NCI-H345 treated with DMSO at 0.1 percent for 48 hours (cell line): ENCODE measurements around the gene BMP8B.
"Not testable (repeated sequence)": the region's sequence is repeated elsewhere in the genome, so short reads cannot be mapped to it uniquely, and the experiment has no call there.

Experiments used
- DNase-seq: peaks from one replicate; lab custom pipeline; 2025; ENCODE audit not compliant: unreplicated experiment; lab: John Stamatoyannopoulos, UW

BMP8B gene

GRCh38 chr1:39816415-39817090 is 27.9 kb upstream of the BMP8B start:
- peak; percentile 46 for DNase-seq

DNA sequence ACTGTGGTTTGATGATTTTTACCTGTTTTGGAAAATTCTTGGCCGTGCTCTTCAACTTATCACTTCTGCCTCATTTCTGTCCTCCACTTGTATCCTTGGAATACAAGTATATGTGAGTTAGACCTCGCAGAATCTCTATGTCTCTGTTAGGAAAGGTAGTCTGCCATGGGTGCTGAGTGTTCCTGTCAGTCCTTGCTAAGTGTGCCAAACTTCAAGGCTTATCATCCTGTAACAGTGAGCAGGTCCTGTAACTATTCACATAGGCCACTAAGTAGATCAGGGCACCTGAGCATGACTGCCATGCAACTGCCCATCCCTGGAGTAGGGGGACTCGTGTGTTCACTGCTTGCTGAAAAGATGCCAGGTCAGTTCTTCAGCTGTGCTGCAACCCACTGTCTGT is 24.2 kb upstream of the BMP8B start:
- no peak for DNase-seq

DNA sequence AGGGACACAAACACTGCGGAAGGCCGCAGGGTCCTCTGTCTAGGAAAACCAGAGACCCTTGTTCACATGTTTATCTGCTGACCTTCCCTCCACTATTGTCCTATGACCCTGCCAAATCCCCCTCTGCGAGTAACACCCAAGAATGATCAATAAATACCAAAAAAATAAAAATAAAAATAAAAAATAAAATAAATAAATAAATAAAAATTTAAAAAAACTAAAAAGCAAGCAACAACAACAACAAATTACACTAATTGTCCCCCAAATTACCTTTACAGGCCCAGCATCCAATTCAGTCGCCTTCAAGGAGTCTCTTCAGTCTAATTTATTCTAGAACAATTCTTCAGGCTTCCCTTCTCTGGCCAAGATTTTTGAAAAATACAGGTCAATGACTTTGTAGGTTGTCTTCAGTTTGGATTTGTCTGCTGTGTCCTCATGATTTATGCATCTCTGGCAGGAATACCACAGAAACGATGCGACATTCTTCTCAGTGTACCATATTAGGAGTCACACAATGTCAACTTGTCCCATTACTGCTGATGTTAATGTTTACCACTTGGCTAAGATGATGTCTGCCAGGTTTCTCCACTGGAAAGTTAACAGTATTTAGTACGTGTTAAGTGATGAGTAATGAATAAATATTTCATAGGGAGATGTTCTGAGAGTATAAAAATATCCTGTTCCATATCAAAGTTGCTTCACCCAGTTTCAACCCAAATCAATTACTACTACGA is 20.3 kb upstream of the BMP8B start:
- no peak for DNase-seq

DNA sequence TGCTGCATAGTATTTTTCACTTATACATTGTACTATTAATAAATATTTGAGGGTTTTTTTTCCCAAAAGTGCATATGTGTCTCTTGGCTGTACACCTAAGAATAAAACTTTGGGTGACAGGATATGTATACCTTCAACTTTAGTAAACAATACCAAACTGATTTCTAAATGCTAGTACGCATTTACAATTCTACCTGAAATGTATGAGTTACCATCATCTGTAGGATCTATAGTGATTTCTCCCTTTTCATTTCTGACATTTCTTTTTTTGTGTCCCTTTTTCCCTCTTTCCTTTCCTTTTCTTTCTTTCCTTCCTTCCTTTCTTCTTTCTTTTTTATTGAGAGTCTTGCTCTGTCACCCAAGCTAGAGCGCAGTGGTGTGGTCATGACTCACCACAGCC is 16.7 kb upstream of the BMP8B start:
- DNase-seq, result no peak

GRCh38 chr1:39802496-39803260 is 14.0 kb upstream of the BMP8B start:
- DNase-seq, result no peak

- no peak for DNase-seq
Measured at GRCh38 chr1:39800471-39800835, 11.8 kb upstream of the BMP8B start.

DNA sequence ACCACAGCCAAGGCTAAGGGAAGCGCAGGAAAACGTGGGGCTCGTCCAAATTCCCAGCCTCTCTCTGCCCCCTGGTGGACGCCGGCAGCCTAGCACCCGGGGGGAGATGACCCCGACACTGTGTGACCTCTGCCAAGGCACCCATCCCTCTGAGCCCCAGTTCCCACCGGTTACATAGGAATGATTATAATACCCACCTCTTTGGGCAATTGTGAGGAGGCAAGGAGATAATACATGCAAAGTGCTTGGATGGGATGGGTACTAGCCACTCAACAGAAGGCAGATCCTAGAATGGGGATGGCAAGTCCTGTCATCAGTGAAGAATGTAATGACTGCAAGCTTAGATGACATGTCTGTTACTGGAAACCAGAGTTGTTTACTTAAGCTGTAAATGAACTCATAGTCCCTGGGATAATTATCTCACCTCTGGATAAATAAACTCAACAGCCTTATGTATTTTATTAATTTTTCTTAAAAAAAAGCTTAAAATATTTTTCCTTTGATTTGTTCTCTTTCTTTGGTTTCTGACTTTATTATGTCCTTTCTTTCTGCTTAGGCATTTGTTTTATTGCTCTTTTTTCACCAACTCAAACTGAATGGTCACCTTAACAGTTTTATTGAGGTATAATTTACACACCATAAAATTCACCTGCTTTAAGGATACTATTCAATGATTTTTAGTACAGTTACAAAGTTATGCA is 11.3 kb upstream of the BMP8B start:
- no peak for DNase-seq

GRCh38 chr1:39798859-39799769 is 10.4 kb upstream of the BMP8B start:
- not testable (repeated sequence) for DNase-seq

- DNase-seq, result no peak
Measured at GRCh38 chr1:39795651-39796050, 7.0 kb upstream of the BMP8B start.

DNA sequence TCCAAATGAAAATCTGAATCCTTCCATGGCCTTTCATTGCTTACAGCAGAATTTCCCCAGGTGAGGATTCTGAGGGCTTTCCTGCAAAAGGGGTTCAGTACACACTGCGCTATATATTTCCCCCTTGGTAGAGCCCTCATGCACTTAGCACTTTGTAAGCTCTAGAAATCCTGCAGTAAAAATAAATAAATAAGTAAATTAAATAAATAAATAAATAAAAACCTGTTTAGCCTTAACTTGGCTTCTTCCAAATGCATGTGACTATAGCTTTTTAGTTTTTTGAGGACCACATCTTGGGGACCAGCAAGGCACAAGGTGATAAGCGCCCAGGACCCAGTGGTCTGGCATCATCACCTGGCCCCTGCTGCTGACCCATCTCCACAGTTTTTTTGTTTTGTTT is 3.2 kb upstream of the BMP8B start:
- no peak for DNase-seq

DNA sequence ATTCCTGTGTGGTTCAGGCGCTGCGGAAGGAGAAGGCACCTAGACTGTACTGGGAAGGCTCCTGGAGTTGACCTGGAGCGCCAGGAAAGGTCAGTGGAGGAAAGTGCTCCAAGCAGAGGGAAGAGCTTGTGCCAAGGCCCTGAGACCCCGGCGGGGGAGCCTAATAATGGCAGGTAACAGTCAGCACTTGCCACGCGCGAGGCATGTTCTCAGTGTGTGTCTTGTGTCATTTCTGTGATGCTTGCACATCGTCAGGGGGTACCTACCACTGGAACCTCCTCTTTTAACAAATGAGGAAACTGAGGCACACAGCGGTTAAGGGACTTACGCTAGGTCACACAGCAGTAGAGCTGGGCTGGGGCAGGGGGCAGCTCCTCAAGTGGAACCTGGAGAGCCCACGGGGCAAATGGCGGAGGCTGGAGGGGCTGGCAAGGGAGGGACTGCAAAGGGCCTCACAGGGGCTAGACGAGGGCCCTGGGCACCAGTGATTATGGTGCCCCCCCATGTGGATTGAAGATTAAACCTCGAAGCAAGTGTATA is 976 bp upstream of the BMP8B start:
- no peak for DNase-seq

DNA sequence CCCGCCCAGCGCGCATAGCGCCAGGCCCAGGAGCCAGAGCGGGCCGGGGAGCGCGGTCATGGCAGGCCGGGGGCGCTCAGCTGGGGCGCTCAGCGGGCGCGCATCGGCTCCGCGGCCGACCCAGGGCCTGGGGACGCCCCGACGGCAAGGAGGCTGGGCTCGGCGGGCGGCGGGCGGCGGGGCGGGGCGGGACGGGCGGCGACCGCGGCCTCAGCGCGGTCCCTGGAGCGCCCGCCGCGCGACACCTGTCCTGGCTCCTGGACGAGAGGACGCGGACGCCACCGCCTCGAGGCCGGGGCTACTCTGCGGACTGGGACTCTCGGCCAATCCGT is 273 bp downstream of the BMP8B start:
- no peak for DNase-seq

DNA sequence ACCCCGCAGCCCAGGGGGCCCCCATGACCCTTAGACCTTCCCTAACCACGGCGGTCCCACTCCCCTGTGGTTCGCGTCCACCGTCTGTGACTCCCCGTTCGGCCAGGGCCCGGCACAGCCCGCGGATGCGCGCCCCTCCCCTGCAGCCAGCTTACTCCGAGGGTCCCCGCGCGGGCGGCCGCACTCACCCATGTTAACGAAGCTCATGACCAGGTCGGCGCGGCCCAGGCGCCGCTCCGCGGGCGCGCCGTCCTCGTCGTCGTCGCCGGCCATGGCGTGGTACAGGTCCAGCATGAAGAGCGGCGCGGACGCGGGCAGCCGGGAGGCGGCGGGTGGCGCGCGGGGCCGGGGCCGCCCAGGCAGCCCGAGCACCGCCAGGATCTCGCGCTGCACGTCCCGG is 701 bp downstream of the BMP8B start:
- DNase-seq, result not testable (repeated sequence)

- no peak for DNase-seq
Measured at GRCh38 chr1:39787468-39787867, 1.2 kb downstream of the BMP8B start.

DNA sequence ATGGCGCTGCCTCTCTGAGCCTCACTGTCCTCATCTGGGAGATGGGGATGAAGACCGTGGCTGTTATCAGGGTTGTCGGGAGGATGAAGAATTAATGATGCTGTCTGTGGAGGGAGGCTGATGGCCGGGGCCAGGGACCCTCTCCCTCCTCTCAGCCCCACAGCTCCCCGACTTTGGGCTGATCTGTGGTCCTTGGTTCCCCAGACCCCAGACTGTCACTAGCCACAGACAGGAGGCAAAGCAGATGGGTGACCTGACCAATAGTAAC is 1.6 kb downstream of the BMP8B start:
- not testable (repeated sequence) for DNase-seq

- not testable (repeated sequence) for DNase-seq
Measured at GRCh38 chr1:39786303-39787107, 2.2 kb downstream of the BMP8B start.

- DNase-seq, result not testable (repeated sequence)
Measured at GRCh38 chr1:39782685-39783084, 6.0 kb downstream of the BMP8B start.

GRCh38 chr1:39782103-39782502 is 6.6 kb downstream of the BMP8B start:
- DNase-seq, result no peak

GRCh38 chr1:39781349-39781715 is 7.3 kb downstream of the BMP8B start:
- no peak for DNase-seq

DNA sequence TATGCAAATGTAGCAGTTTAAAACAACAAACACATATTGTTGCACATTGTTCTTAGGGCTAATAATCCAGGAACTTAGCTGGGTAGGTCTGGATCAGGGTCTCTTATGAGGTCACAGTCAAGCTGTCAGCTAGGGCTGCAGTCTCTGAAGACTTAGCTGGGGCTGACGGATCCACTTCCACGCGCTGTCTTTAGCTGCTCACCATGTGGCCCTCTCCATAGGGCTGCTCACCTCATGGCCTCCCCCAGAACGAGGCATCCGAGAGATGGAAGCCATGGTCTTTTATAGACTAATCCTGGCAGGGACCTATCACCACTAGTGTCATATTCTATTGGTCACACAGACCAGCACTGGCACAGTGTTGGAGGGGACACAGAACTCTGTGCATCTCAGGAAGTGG is 8.8 kb downstream of the BMP8B start:
- DNase-seq, result no peak
